Nucleus accumbens (tissue), 56 donors: ENCODE results near the gene PDE7B.

ENCODE experiments used
- DNase-seq, 56 donors: peaks; one replicate each; lab custom pipeline; 2025; lab: John Stamatoyannopoulos, UW

The PDE7B gene

DNA sequence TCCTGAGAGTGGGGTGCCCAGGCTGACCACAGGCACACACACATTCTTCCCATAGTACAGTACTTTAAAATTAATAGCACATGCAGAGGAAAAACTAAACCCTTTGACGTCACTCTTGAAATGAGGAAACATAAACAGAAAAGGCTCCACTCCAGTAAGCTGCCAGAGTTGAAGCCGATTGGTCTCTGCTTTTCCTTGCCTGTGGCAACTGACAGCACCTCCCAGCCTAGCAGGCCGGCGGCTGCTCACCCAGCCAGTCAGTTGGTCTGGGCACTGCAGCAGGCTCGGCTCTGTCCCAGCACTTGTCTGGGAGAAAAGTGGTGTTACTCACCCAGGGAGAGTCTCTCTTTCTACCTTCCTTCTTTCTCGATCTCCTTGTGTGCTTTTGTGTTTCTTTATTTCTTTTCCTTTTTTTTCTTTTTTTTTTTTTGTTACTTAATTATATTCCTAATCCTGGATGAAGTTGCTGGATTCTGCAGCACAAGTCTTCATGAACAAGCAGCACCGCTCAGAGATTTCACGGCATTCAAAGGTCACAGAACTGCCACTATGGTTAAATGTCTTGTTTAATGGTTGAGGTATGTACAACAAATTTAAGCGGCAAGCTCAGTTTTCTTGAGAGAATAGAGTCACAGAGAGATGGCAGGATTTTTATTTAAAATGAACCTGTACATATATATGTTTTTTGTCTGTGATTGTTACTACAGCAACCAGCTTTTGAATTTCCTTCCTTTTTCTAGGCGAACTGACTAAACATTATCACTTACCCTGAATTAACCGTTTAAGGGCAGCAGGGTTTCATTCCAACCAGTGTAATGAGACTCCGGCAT lies at the start of gene PDE7B:
TSS of gene PDE7B (plus strand) at position 260 of the 830 bp plus-strand sequence.
- peak in 51 of 56 donors; percentile 6 to 82 (median 43) for DNase-seq

DNA sequence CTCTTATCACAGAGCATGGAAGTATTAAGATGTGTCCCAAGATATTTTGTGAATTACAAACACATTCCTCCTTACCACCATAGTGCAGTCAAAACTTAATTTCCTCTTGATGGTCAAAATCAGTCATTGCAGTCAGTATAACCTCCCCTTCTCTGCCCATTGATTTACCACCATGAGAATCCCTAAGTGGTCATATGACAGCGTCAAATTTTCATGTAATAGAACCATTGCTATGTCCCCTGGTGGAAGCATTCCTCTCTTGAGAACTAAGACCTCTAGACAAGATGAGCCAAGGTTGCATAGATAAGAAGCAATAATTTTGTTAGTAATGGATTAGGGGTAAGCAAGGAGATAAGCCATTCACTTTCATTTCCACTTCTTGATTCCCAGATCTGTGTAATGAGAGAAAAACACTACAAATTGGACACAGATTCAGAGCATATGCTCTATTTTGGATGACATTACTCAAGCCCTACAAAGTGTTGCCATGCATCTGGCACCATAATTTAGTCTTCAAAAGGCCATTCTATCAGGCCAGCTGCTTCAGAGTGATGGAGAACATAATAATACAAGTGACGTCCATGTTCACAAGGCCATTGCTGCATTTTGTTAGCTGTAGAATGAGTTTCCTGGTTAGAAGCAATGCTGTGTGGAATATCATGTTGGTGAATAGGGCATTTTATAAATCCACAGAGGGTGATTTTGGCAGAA lies 49.6 kb upstream of the PDE7B start:
- no peak for DNase-seq

DNA sequence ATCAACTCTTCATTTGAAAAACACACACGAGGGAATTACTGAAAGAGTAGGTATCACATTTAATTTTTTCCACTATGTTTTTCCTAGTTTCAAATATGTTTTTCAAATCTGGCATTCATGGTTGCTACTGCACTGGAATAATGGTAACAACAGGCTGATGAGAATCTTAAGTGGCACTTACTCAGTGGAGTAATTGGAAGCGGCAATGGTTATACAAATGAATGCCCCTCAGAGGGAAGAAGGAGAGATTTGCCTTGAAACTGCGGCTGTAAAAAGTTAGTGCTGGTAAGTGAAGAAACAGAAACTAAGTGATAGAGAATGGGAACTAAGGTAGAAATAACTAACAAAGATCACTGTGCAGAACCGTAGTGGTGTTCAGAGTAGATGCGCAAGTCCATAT lies 41.0 kb upstream of the PDE7B start:
- no peak for DNase-seq

DNA sequence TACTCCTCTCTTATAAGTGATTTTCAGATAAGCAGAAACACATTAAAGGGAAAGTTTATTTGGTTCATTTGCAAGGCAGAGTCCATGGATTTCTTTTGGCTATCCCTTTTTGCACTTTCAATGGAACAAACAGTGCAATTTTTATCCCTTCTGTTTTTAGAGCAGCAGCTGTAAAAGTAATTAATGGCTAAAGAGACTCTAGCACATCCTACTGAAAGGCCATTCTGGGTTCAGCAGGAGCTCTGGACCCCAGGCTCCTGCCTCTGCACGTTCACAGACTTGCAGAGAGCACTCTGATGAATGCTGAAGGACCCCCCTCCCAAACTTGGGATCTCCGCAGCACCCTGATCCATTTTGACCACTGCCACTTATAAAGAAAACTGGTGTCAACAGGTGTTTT lies 40.3 kb upstream of the PDE7B start:
- DNase-seq, result no peak

DNA sequence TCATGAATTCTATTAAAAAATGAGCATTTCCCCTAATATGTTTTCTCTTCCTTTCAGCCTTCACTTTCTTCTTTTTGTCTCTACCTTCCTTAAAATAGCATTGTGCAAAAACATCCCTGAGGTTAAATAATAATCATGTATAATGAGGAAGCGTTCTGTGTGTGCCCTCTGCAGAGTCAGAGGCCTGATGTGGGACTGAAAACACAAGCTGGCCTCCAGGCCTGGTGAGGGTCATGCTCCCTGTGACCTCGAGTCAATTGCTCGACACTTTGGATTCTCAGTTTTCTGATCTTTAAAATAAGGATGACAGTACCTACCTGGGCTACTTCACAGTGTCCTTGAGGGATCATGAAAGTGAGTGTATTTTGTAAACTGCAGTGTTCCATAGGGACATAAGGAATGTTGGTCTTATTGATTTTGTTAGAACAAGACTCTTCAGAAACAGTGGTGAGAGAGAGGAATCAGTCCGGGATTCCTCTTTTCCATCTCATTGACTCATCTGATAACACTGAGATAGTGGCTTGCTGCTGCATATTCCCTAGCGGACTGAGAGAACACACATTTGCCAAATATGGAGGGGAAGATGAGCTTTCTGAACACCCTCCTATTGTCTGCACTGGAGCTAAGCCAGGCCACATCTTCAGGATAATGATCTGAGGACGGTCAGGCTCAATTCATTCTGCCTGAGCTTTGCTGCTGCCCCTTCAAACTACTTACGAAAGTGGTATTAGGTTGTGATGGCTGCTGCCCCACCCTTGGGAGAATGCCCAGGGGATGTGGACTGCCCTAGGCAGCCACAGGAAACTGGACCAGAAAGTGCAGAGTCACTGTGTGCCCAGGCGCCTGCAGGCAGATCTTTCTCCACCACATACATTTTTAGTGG lies 39.6 kb upstream of the PDE7B start:
- DNase-seq, result no peak

DNA sequence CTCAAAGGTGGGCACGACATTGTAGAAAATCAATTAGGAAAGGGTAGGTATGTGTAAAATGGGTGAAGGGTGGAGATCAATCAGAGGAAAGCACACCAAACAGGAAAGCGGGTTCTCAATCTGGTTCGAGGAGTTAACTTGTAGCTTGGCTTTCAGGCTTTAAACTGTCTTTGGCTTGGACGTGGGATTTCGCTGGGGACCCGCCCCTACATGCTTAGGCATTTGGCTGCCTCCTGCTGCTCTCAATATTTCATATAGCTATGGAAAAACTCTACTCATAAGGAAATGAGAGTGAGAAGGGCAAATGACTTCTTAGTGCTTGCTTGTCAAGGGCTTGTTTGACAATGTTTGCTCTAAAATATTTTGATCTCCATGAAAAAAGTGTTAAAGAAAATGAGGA lies 38.1 kb upstream of the PDE7B start:
- DNase-seq, result no peak

DNA sequence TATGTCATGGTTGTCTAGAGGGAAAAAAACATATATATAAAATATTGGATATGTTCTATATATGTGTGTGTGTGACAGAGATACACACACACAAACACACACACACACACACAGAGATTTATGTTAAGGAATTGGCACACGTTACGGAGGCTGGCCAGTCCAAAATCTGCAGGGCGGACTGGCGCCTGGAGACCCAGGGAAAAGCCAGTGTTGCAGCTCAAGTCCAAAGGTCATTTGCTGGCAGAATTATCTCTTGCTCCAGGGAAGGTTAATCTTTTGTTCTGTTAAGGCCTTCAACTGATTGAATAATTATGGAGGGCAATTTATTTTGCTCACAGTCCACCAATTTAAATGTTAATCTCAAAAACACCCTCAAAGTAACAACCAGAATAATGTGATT lies 37.5 kb upstream of the PDE7B start:
- DNase-seq, result no peak

DNA sequence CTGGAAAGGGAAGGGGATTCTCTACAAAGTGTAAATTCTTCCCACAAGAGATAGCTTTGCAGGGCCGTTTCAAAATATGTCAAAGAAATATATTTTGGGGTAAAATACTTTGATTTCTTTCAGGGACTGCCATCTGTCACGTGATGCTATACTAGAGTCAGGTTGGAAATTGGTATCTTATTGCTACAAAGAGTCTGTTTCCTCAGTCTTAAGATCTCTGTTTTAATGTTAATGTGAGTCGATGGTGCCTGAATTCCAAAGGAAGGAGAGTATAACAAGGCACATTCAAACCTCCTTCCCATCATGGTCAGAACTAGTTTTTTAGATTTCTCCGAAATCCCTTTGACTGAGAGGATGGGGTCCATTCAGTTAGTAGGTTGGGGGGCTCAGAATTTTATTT lies 36.3 kb upstream of the PDE7B start:
- DNase-seq, result no peak

DNA sequence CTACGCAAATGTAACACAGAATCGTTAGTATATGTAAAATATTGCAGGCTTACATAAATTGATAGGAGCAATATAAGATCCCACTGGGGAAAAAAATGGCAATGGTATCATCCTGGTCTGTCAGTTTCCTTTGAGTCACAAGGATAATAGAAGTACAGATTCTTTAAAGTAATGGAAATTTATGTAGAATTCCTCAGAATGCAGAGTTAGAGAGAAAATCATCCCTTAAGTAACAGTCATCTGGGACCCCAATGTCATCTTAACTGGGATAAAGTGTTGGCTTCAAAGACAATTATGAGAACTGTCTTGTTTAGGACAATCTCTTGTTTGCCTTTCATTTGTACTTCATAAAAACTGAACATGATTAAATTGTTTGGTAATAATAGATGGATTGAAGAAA lies 34.5 kb upstream of the PDE7B start:
- no peak for DNase-seq

DNA sequence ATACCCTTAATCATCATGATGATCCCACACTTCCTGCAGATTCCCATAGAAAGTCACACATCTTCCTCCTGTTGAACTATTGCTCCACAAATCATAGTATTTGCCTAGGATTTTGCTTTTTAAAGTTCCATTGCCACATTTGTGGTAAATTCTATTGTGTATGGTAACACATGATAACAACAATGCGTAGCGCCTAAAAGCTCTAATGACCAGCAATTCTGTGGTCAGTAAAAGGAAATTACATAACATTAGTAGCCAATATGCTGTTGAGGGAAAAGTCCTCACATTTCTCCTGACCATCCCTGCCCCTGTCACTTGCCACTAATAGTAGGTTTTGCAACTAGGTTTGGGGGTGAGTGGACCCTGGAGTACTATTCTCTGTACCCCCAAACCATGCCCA lies 31.8 kb upstream of the PDE7B start:
- DNase-seq, result no peak

DNA sequence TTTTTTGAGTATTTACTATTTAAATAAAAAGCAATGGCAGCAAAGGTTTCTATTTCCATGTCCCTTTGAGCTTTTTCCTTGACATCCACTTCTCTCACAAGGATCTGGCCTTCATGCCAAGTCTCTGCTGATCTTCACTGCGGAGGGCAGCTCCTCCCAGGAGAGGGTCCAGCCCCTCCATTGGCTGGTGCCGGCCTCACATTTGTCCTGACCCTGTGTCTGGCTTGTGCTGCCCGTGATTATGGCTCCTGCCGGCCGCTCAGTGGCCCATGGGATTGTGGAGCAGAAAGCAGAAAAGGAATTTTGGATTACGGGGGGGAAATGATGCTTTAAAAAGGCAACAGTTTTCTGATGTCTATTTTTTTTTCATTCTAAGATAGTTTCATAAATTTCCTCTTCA lies 31.2 kb upstream of the PDE7B start:
- DNase-seq, result no peak

DNA sequence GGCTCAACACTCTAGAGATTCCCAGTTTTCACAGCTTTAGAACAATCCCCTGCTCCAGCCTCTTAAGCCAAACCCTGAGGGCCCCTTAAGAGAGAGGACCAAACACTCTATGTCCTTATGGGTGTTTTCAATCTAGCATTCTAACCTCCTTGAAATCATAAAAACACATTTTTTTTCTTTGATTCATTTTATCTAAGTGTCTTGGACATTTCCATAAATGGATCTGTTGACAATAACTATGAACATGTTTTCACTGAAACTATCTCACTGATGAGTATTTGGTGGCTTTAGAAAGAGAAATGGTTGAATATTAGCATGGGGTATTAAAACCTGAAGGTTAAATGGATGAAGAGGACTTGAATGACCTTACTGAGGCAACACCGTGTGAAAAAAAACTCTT lies 27.6 kb upstream of the PDE7B start:
- no peak for DNase-seq

DNA sequence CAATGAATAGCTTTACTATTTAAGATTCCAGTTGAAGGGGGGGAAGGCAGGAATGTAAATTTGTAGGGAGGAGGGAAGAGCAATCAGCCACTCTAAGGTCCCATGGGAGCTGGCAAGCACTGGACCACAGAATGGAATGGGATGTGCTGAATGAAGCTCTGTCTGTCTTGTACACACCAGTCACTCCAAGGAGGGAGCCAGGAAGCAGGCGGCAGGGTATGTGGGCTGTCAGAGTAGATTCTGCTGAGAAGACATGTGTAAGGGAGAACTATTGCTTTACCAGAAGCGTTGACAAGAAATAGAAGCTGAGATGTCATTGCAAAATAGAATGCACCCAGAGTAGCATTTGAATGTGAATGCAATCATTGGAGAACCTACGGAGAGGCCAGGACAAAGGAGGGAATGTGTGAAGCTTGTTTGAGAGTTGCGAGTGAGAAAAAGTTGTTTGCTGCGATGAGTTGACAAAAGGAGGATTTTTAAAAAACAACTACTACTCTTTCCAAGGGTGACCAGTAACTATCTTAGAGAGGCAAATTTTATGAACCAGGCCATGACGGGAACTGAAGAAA lies 25.2 kb upstream of the PDE7B start:
- no peak for DNase-seq

DNA sequence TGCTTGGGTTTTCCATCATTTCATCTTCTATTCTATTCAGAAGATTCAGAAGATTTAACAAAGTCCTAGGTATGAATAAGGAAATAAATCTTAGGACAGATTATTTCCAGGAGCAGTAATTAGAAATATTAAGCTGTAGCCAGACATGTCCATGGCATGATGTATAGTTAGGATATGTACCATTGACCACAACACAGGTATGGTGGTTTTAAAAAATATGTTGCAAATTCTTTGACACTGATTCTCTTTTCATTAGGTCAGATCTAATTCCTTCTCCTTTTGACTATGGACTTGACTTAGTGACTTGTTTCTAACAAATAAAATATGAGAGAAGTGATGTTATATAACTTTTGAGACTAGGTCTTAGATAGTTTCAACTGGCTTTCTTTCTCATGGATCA lies 23.5 kb upstream of the PDE7B start:
- DNase-seq, result no peak

DNA sequence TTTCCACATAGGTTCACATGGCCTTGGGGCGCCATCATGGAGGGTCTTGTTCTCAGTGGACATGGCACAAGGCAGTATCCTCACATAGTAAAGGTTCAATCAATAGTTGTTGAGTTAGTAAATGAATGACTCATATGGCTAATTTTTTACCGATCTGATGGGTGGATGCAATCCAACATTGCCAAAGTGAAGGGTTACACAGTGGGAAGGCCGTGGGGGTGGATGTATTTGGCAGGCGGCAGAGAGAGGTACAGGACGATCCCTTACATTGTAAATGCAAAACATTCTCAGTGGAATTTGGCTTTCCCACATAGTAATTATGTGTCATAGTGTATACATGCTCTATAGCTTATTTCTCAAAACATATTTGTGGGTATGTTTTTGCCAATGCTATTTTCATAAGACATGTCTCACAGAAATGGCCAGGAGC lies 21.0 kb upstream of the PDE7B start:
- no peak for DNase-seq

DNA sequence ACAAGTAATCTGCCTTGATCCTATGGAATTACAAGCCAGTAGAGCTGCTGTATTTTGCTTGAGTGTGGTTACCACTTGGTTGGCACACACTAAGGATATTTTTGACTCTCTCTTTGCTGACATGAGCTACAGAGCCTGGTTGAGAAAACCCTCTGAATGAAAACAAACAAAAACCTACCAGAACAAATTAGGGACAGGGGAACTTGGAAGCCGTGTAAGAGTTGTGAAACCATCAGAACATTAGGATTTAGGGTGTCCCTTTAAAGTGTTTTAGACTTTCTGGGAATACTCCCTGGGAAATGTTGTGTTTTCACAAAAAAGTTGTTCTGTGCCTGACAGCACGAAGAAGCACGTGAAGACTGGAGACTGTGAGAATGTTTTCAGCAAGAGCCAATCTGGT lies 20.5 kb upstream of the PDE7B start:
- no peak for DNase-seq

DNA sequence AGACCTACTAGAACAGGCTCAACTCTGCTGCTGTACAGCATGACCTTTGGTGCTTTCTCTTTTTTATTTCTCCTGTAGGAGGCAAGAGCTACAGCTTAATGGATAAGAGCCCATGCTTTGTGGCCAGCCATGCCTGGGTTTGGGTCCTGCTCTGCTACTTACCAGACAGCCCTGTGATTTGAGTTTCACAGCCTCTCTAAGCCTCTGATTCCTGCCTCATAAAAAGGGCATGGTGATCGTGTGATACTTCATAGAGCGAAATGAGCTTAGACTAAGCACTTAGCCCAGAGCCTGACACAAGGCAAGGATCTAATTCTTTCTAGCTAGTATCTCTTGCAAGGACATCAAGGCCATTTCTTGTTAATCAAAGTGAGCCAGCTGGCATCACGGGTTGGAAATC lies 19.3 kb upstream of the PDE7B start:
- no peak for DNase-seq

DNA sequence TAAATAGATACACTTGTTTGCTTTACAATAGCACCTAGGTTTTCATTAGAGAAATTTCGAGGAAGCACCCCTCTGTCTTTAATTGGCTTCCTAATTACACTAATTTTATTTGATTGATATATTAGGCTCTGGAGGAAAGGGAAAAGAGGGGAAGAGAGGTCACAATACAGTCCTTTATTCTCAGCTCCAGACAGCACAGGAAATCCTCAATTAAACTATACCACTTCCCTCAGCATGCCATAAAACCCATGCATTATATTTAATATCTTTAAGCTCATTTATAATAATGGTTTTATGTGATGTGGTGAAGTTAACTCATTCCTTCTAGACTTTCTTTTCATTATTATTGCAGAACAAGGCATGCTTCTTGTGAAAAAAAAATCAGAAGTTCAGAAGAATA lies 17.7 kb upstream of the PDE7B start:
- no peak for DNase-seq

DNA sequence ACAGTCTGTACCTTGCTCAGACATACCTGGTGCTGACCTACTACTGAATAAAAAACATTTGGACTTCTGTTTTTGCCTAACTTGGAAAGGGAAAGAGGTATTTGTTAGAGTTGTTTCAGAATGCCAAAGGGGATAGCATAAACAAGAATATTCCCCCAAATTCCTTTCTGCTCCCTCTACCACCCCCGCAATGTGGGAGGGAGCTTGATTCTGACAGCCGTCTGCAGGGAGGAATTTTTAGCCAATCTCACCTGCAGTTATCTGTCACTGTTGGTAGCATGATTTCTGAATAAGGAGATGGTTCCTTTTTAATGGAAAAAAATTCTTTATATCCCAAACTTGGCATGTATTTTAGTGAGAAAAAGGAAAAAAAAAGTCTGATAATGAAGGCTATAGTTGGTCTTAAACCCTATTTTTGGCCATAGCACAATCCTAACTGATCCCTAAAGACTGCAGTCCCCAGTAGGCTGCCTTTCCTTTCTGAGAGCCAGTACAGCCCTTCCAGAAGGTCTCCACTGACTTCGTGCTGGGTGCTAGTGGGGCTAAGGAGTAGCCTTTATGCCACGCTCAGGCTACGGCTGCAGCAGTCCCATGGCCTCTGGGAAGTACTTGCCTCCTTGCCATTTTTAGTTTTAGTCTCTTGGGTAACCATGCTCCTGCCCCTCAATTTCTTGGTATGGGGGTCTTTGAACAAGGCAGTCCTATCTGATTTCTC lies 13.6 kb upstream of the PDE7B start:
- DNase-seq, result peak in 6 of 56 donors; percentile 10 to 33 (median 17)

DNA sequence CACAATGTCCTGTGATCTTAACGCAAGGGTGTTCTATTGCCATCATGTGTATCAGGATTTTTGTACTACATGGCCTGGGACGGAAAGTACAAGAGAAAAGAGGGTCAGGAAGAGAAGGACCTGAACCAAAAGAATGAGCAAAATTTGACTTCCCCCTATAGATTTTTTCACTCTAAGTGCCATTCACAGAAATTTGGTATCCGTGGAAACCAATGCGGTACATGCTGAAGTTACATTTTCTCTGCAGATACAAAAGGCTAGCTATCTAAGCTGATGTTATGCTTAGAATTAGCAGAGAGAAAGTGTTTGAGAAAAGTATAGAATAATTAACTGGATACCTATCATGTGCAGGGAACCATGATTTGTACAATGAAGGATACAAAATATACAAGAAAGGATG lies 12.4 kb upstream of the PDE7B start:
- DNase-seq, result no peak
